ENCODE results near the gene CIRBP. TPM values are rescaled to one million over a fixed set of nuclear protein-coding genes. Genes with fewer than 3 reads are reported as not detected.

CIRBP gene
- total RNA-seq, 1 donor, result 380 TPM

DNA sequence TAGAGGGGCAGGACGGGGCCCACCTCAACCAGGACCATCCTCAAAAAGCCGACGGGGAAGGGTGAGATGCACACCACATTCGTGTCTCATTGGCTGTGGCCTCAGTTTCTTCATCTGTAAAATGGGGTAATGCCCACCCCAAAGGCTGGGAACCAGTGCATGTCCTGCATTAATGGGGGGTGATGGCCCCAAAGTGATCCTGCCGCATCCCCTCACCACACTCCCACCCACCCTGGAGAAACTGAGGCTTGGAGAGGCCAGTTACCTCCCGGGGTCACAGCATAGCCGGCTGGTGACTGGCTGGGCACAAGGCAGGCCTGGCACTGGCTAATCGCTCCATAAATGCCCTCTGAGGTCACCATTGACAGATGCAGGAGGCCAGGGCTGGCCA is 21.4 kb upstream of the CIRBP start:
- Histone ChIP-seq H2AFZ (ENCODE audit: low read length) (no peak overlapping the region), H3K4me2 (ENCODE audit: insufficient read depth, low read length) (peak overlapping the region; percentile 76), H3K27me3 (ENCODE audit: insufficient read depth, low read length) (no peaks in the 10 kb centered on the region), H3K36me3 (ENCODE audit: insufficient read depth, low read length) (peaks cover 8% of the 10 kb centered on the region), H3K79me2 (ENCODE audit: insufficient read depth, low read length) (peaks cover 40% of the 10 kb centered on the region), H3K27ac (ENCODE audit: low read depth, low read length) (peak overlapping the region; percentile 82), H3K9me3 (ENCODE audit: low read depth, low read length) (no peaks in the 10 kb centered on the region), H4K20me1 (ENCODE audit: insufficient read depth, low read length) (peaks cover 26% of the 10 kb centered on the region), H3K4me3 (ENCODE audit: insufficient read depth, low read length) (peak overlapping the region; percentile 83), H3K4me1 (ENCODE audit: insufficient read depth, low read length) (peaks cover 18% of the 10 kb centered on the region)
- DNase-seq (ENCODE audit: insufficient read length, low spot score, missing footprints), result no peak
- TF ChIP-seq CTCF (IDR thresholded peaks at IDR 0.05; ENCODE audit: extremely low read depth, low read depth, low read length), result no peak

DNA sequence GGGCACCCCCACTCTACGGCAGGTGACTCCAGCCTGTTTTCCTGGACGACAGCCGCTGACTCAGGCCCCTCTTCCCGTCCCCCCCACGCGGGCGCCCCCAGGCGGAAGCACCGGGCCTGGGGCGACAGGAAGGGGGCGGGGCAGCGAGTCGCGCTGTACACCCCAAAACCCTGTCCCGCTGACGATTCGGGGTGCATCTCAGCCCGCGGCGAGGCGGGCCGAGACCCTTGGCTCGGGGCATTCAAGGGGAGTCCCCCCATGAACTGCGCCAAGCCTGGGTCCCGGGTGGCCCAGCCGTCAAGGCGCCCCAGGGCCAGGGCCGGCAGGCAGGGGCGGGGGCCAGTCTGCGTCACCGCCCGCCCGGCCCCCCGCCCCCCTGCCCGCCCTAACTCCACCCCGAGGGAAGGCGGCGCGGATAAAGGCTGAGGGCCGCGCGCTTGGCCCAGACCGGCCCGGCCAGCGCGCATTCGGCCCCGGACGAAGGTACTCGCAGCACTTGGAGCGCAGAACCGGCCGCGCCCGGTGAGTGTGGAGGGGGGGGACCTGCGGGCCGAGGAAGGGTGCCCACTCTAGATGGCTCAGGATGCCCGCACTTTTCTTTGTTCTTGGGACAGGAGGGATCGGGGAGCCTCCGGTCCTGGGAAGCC is 20.9 kb upstream of the CIRBP start, which contains the start of gene MIDN:
MIDN (plus strand) TSS at position 445 of the 647 bp plus-strand sequence. CDS start 1,714 bp downstream, outside the sequence.
- DNase-seq (ENCODE audit: insufficient read length, low spot score, missing footprints), result peak; percentile 99
- Histone ChIP-seq H3K4me3 (ENCODE audit: insufficient read depth, low read length) (peak within 1 kb of the TSS; percentile 83), H3K4me1 (ENCODE audit: insufficient read depth, low read length) (peaks cover 18% of the 10 kb centered on the region), H2AFZ (ENCODE audit: low read length) (peak within 1 kb of the TSS; percentile 65), H3K79me2 (ENCODE audit: insufficient read depth, low read length) (peaks cover 42% of the 10 kb centered on the region), H3K27ac (ENCODE audit: low read depth, low read length) (peak within 1 kb of the TSS; percentile 82), H3K9me3 (ENCODE audit: low read depth, low read length) (no peaks in the 10 kb centered on the region), H3K36me3 (ENCODE audit: insufficient read depth, low read length) (peaks cover 8% of the 10 kb centered on the region), H3K27me3 (ENCODE audit: insufficient read depth, low read length) (no peaks in the 10 kb centered on the region), H4K20me1 (ENCODE audit: insufficient read depth, low read length) (peaks cover 24% of the 10 kb centered on the region), H3K4me2 (ENCODE audit: insufficient read depth, low read length) (peak within 1 kb of the TSS; percentile 76)
- peak; percentile 25 for TF ChIP-seq CTCF (IDR thresholded peaks at IDR 0.05; ENCODE audit: extremely low read depth, low read depth, low read length)

DNA sequence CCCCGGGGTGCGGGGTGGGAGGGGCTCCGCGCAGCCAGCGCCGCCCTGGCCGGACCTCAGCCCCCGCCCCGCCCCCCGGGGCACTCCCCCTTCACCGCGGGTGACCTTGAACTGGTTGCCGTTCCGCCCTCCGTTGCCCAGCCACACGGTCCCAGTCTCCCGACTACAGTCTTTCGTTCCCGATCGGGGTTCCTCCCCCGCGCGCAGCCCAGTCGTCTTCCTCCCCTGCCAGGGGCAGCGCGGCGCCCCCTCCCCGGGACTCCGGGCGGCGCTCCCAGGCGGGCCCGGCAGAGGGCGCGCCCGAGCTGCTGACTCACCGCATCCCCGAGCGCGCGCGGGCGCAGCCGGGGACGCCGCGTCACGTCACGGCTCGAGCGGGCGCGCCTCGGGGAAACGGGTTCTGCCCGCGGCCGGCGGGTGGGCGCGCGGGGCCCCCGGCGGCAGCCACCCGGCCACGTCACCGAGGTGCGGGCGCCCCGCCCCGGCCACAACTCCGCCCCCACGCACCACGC is 20.3 kb upstream of the CIRBP start:
- Histone ChIP-seq H3K4me1 (ENCODE audit: insufficient read depth, low read length) (peaks cover 18% of the 10 kb centered on the region), H3K27me3 (ENCODE audit: insufficient read depth, low read length) (no peaks in the 10 kb centered on the region), H3K4me3 (ENCODE audit: insufficient read depth, low read length) (peak overlapping the region; percentile 83), H3K27ac (ENCODE audit: low read depth, low read length) (peak overlapping the region; percentile 82), H4K20me1 (ENCODE audit: insufficient read depth, low read length) (peaks cover 20% of the 10 kb centered on the region), H3K9me3 (ENCODE audit: low read depth, low read length) (no peaks in the 10 kb centered on the region), H3K36me3 (ENCODE audit: insufficient read depth, low read length) (peaks cover 12% of the 10 kb centered on the region), H3K4me2 (ENCODE audit: insufficient read depth, low read length) (peak overlapping the region; percentile 55), H2AFZ (ENCODE audit: low read length) (no peak overlapping the region), H3K79me2 (ENCODE audit: insufficient read depth, low read length) (peaks cover 42% of the 10 kb centered on the region)
- DNase-seq (ENCODE audit: insufficient read length, low spot score, missing footprints), result peak; percentile 99
- peak; percentile 50 for TF ChIP-seq CTCF (IDR thresholded peaks at IDR 0.05; ENCODE audit: extremely low read depth, low read depth, low read length)

- H3K4me3 ChIP-seq (ENCODE audit: insufficient read depth, low read length), result peak overlapping the region; percentile 83
- H3K79me2 ChIP-seq (ENCODE audit: insufficient read depth, low read length), result peaks cover 43% of the 10 kb centered on the region
Measured at GRCh38 chr19:1249298-1249989, 19.7 kb upstream of the CIRBP start.

More at GRCh38 chr19:1249298-1249989, 19.7 kb upstream of the CIRBP start:
- Histone ChIP-seq H3K4me2 (ENCODE audit: insufficient read depth, low read length) (peak overlapping the region; percentile 18), H2AFZ (ENCODE audit: low read length) (no peak overlapping the region), H3K9me3 (ENCODE audit: low read depth, low read length) (no peaks in the 10 kb centered on the region), H3K27me3 (ENCODE audit: insufficient read depth, low read length) (no peaks in the 10 kb centered on the region), H3K36me3 (ENCODE audit: insufficient read depth, low read length) (peaks cover 19% of the 10 kb centered on the region), H4K20me1 (ENCODE audit: insufficient read depth, low read length) (peaks cover 19% of the 10 kb centered on the region), H3K4me1 (ENCODE audit: insufficient read depth, low read length) (peaks cover 19% of the 10 kb centered on the region), H3K27ac (ENCODE audit: low read depth, low read length) (peak overlapping the region; percentile 48)
- no peak for TF ChIP-seq CTCF (IDR thresholded peaks at IDR 0.05; ENCODE audit: extremely low read depth, low read depth, low read length)
- peak; percentile 100 for DNase-seq (ENCODE audit: insufficient read length, low spot score, missing footprints)

All from osteoblast (primary cell).